ENCODE results near the gene EBI3.
A peak's percentile ranks its signal among the peaks of the same experiment; 100 is the strongest.

Gene EBI3

GRCh38 chr19:4198467-4199126, 30.7 kb upstream of the EBI3 start:
- Histone ChIP-seq H3K4me3 (replicated peaks; ENCODE audit: low read depth, low read length) (no peak overlapping the region), H3K27me3 (replicated peaks; ENCODE audit: control insufficient read depth, insufficient read depth, low read length) (no peaks in the 10 kb centered on the region; the same call in 1 of the 2 replicates), H3K36me3 (ENCODE audit: control insufficient read depth, insufficient read depth, low read length) (no peaks in the 10 kb centered on the region)
- TF ChIP-seq, protein P1, sequence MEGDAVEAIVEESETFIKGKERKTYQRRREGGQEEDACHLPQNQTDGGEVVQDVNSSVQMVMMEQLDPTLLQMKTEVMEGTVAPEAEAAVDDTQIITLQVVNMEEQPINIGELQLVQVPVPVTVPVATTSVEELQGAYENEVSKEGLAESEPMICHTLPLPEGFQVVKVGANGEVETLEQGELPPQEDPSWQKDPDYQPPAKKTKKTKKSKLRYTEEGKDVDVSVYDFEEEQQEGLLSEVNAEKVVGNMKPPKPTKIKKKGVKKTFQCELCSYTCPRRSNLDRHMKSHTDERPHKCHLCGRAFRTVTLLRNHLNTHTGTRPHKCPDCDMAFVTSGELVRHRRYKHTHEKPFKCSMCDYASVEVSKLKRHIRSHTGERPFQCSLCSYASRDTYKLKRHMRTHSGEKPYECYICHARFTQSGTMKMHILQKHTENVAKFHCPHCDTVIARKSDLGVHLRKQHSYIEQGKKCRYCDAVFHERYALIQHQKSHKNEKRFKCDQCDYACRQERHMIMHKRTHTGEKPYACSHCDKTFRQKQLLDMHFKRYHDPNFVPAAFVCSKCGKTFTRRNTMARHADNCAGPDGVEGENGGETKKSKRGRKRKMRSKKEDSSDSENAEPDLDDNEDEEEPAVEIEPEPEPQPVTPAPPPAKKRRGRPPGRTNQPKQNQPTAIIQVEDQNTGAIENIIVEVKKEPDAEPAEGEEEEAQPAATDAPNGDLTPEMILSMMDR (IDR thresholded peaks at IDR 0.05; ENCODE audit: insufficient read depth, low read length, poor library complexity, severe bottlenecking), result no peak
- no peak for DNase-seq (ENCODE audit: extremely low read depth, insufficient read length)

DNA sequence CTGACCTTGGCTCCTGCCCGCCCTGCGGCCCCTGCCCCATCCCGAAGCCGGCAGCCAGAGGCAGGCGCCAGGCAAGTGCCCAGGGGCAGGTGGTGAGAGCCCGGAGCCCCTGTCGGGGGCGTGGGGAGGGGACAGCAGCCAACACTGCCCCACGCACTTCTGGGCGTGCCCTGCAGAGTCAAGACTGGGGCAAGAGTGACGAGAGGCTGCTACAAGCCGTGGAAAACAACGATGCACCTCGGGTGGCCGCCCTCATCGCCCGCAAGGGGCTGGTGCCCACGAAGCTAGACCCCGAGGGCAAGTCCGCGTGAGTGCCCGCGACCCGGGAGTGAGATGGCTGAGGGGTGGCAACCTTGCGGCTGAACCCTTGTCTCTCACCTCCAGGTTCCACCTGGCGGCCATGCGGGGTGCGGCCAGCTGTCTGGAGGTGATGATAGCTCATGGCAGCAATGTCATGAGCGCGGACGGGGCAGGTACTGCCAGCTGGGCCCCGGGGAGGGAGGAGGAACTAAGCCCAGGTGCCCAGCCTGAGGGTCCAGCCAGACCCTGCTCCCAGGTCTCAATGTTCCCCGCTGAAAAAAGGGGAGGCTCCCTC, 29.5 kb upstream of the EBI3 start:
- no peaks in the 10 kb centered on the region; the same call in 1 of the 2 replicates for H3K27me3 ChIP-seq (replicated peaks; ENCODE audit: control insufficient read depth, insufficient read depth, low read length)
- DNase-seq (ENCODE audit: extremely low read depth, insufficient read length), result no peak

DNA sequence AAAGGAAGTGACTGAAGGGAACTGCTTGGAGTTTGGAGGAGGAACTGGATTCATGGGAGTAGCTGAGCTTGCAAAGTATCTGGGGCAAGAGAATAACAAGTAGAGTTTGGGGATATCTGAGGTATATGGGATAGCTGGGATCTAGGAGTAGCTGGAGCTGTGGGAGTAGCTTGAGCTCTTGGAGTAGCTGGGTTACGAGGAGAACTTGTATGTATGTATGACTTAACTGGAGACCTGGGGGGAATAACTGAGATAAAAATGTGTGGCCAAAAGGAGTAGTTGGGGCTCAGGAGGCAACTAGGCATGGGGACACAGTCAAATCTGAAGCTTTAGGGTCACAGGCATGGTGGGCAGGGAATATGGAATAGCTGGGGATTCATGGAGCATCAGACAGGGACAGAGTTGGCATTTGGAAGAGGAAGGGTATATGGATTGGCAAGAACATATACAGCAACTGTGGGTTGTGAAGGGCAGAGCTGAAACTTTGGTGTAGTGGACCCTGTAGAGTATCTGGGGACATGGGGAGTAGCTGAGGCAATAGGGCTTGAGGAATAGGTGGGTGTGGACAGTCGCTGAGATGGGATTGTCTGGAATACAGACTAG, 28.3 kb upstream of the EBI3 start:
- DNase-seq (ENCODE audit: extremely low read depth, insufficient read length), result no peak
- TF ChIP-seq, protein P1 (IDR thresholded peaks at IDR 0.05; ENCODE audit: insufficient read depth, low read length, poor library complexity, severe bottlenecking), result no peak
- H3K36me3 ChIP-seq (ENCODE audit: control insufficient read depth, insufficient read depth, low read length), result no peaks in the 10 kb centered on the region
- no peak overlapping the region for H3K4me3 ChIP-seq (replicated peaks; ENCODE audit: low read depth, low read length)
- no peaks in the 10 kb centered on the region for H3K27me3 ChIP-seq (replicated peaks; ENCODE audit: control insufficient read depth, insufficient read depth, low read length)

More for the DNA sequence above, 29.5 kb upstream of the EBI3 start:
- Histone ChIP-seq H3K4me3 (replicated peaks; ENCODE audit: low read depth, low read length) (no peak overlapping the region), H3K36me3 (ENCODE audit: control insufficient read depth, insufficient read depth, low read length) (no peaks in the 10 kb centered on the region)
- TF ChIP-seq, protein P1 (IDR thresholded peaks at IDR 0.05; ENCODE audit: insufficient read depth, low read length, poor library complexity, severe bottlenecking), result no peak

DNA sequence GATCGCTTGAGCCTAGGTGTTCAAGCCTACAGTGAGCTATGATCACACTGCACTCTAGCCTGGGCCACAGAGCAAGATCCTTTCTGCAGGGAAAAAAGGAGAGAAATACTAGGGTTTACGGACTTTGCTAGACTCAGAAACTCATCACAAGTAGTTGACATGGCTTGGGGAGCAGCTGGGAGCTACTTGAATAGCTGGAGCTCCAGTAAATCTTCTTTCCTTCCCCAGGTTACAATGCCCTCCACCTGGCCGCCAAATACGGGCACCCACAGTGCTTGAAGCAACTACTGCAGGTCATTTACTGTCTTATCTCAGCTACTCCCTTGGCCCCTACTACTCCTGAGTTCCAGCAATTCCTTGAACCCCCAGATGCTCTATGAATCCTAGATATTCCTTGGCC, 27.5 kb upstream of the EBI3 start:
- DNase-seq (ENCODE audit: extremely low read depth, insufficient read length), result no peak
- H3K36me3 ChIP-seq (ENCODE audit: control insufficient read depth, insufficient read depth, low read length), result no peaks in the 10 kb centered on the region
- no peaks in the 10 kb centered on the region for H3K27me3 ChIP-seq (replicated peaks; ENCODE audit: control insufficient read depth, insufficient read depth, low read length)
- no peak overlapping the region for H3K4me3 ChIP-seq (replicated peaks; ENCODE audit: low read depth, low read length)
- TF ChIP-seq, protein P1 (IDR thresholded peaks at IDR 0.05; ENCODE audit: insufficient read depth, low read length, poor library complexity, severe bottlenecking), result no peak

DNA sequence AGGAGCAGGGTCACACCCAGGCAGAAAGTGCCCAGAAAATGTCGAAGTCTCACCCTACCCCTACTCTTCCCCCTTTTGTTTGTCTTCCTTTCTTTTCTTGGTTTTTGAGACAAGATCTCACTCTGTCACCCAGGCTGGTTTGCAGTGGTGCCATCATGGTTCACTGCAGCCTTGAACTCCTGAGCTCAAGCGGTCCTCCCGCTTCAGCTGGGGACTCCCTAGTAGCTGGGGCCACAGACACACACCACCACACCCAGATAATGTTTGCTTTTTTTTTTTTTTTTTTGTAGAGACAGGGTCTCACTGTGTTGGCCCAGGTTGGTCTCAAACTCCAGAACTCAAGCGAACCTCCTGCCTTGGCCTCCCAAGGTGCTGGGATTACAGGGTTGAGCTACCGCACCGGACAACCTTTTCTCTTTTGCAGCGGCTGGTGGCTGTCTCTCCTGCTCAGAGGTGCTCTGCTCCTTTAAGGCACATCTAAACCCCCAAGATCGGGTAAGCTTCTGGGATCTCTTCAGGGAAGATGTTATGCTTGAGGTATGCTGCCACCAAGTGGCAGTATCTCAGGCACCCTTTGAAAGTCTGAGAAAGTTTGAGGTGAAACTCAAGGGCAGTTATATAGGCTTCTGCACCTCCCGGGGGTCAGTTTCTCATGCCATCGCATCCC, 22.4 kb upstream of the EBI3 start:
- no peak overlapping the region for H3K4me3 ChIP-seq (replicated peaks; ENCODE audit: low read depth, low read length)
- no peak for DNase-seq (ENCODE audit: extremely low read depth, insufficient read length)
- TF ChIP-seq, protein P1 (IDR thresholded peaks at IDR 0.05; ENCODE audit: insufficient read depth, low read length, poor library complexity, severe bottlenecking), result peak; percentile 53
- no peaks in the 10 kb centered on the region for H3K36me3 ChIP-seq (ENCODE audit: control insufficient read depth, insufficient read depth, low read length)
- H3K27me3 ChIP-seq (replicated peaks; ENCODE audit: control insufficient read depth, insufficient read depth, low read length), result no peaks in the 10 kb centered on the region

All from GM06990 (cell line).